Liver (tissue), 3 donors: Measurements from ENCODE around the gene RELN.

Experiments used
- CTCF ChIP-seq: fragments of 150-350 bp; IDR thresholded peaks from 2 replicates; pipeline ENCODE4 v1.5.1; 2017; ENCODE audit warnings: improper control_type of control experiment, low read depth, low read length; ENCODE audit not compliant: missing input control
- EGR1 ChIP-seq, 2 donors: IDR thresholded peaks; 2 replicates each; pipeline ENCODE4 v1.6.1; 2016 to 2018; ENCODE audit warnings: antibody characterized with exemption in 2 of 2, low read depth in 2 of 2
- HNF4G ChIP-seq: IDR thresholded peaks from 2 replicates; pipeline ENCODE4 v1.6.1; 2016; ENCODE audit warnings: antibody characterized with exemption
- JUND ChIP-seq, 2 donors: IDR thresholded peaks; 2 replicates each; pipeline ENCODE4 v1.6.1; 2016; ENCODE audit warnings: antibody characterized with exemption in 2 of 2
- MAX ChIP-seq: IDR thresholded peaks from 2 replicates; pipeline ENCODE4 v1.6.1; 2016; ENCODE audit warnings: antibody characterized with exemption
- REST ChIP-seq: IDR thresholded peaks from 2 replicates; pipeline ENCODE4 v1.6.1; 2016; ENCODE audit warnings: antibody characterized with exemption, mild to moderate bottlenecking
- SP1 ChIP-seq: IDR thresholded peaks from 2 replicates; pipeline ENCODE4 v1.6.1; 2018; ENCODE audit warnings: antibody characterized with exemption, mild to moderate bottlenecking
- donor health status: healthy.
- donor health status: healthy.

GRCh38 chr7:103795107-103795506, 194.4 kb downstream of the RELN start:
- TF ChIP-seq HNF4G (no peak), CTCF (no peak), REST (no peak), JUND (IDR thresholded peaks at IDR 0.05) (no peak), MAX (no peak), SP1 (no peak), EGR1 (IDR thresholded peaks at IDR 0.05; ENCODE audit: low read depth in 2 of 2) (no peak)
